Adipocyte (in vitro differentiated cells): ENCODE measurements around the gene TIMP2.
A peak's percentile ranks its signal among the peaks of the same experiment; 100 is the strongest.

ENCODE experiments used
- DNase-seq: peaks from one replicate; pipeline ENCODE4 v3.0.0-alpha.2; 2015; ENCODE audit warnings: low read depth
- H3K27me3 ChIP-seq: replicated peaks from 2 replicates; pipeline ENCODE4 v1.7.0; 2013; ENCODE audit warnings: mild to moderate bottlenecking, low read length, moderate library complexity; ENCODE audit not compliant: control insufficient read depth, insufficient read depth
- H3K36me3 ChIP-seq: 2 replicates; pipeline ENCODE4 v1.7.0; 2013; ENCODE audit warnings: low read length, mild to moderate bottlenecking, moderate library complexity; ENCODE audit not compliant: control insufficient read depth, insufficient read depth, severe bottlenecking
- H3K4me1 ChIP-seq: 2 replicates; pipeline ENCODE4 v1.7.0; 2013; ENCODE audit warnings: mild to moderate bottlenecking, low read length, moderate library complexity; ENCODE audit not compliant: control insufficient read depth, insufficient read depth
- H3K4me3 ChIP-seq: 2 replicates; pipeline ENCODE4 v1.7.0; 2013; ENCODE audit warnings: mild to moderate bottlenecking, low read length, moderate library complexity
- H3K9ac ChIP-seq: 2 replicates; pipeline ENCODE4 v1.7.0; 2013; ENCODE audit warnings: mild to moderate bottlenecking, low read length, moderate library complexity
- H3K9me3 ChIP-seq: 2 replicates; pipeline ENCODE4 v1.7.0; 2013; ENCODE audit warnings: mild to moderate bottlenecking, low read length, moderate library complexity; ENCODE audit not compliant: control insufficient read depth

TIMP2 gene

GRCh38 chr17:78855561-78856165, 69.5 kb downstream of the TIMP2 start:
- DNase-seq = no peak
- H3K9me3 ChIP-seq = no peaks in the 10 kb centered on the region

DNA sequence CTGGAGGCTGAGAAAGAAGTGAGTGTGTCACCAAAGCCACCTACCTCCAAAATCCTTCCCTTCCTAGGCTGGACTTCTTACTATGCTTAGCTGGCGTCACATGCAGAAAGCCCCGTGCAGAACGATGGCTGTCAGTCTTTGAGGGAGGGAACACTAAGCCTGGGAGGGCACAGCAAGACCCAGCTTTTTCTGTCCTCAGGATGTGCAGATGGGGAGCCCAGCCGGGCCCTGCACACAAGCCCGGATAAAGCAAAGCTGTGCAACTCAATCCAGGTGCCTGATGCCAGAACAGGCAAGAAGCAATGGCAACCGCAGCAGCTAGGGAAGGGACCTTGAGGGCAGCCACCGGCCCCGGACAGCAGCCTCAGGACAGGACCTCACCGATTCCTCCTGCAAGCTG, 70.7 kb downstream of the TIMP2 start:
- H3K4me1 ChIP-seq = no peaks in the 10 kb centered on the region
- H3K9ac ChIP-seq = no peak overlapping the region
- H3K27me3 ChIP-seq = no peaks in the 10 kb centered on the region
- H3K4me3 ChIP-seq = no peak overlapping the region
- no peaks in the 10 kb centered on the region for H3K9me3 ChIP-seq
- H3K36me3 ChIP-seq = peaks cover 52% of the 10 kb centered on the region
- no peak for DNase-seq

More at GRCh38 chr17:78855561-78856165, 69.5 kb downstream of the TIMP2 start:
- Histone ChIP-seq H3K27me3 (no peaks in the 10 kb centered on the region), H3K9ac (no peak overlapping the region), H3K4me1 (no peaks in the 10 kb centered on the region), H3K36me3 (peaks cover 59% of the 10 kb centered on the region), H3K4me3 (no peak overlapping the region)

DNA sequence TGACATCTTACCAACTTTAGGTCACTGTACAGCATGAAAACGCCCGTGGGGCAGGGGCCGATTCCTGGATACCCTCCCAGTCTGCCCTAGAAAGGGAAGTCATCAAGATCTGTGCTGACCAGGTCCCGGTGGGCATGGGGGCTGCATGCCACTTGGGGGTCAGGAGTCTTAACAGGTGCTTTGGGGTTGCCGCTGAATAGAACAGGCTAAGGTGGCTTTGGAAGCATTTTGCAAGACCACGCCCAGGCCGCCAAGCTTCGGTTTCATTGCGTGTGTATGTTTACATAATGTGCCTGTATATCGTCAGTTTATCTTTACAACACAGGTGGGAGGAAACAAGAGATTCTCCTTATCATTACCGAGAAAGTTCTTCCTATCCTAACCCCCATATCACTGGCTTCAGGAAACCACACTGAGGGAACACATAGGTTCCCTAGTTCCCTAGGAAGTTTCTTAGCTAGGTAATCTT, 71.2 kb downstream of the TIMP2 start:
- DNase-seq = no peak
- H3K27me3 ChIP-seq = no peaks in the 10 kb centered on the region
- peaks cover 50% of the 10 kb centered on the region for H3K36me3 ChIP-seq
- H3K4me3 ChIP-seq = no peak overlapping the region
- no peaks in the 10 kb centered on the region for H3K9me3 ChIP-seq
- no peak overlapping the region for H3K9ac ChIP-seq
- H3K4me1 ChIP-seq = no peaks in the 10 kb centered on the region

DNA sequence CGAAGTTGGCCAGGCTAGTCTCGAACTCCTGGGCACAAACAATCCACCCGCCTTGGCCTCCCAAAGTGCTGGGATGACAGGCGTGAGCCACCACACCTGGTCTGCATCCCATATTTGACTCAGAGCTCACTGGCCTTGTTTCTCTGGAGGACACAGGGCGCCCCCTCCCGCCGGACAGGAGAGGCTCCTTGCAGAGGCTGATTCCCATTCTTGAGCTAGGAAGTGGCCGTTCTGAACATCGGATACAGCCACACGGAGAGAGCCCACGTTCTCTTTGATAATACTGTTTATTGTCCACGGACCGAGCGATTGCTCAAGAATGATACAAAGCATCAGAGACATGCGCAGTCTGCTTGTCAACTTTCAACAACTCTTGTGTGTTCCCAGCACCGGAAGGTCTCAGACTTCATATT, 72.5 kb downstream of the TIMP2 start:
- H3K4me1 ChIP-seq = no peaks in the 10 kb centered on the region
- DNase-seq = no peak
- H3K9me3 ChIP-seq = no peaks in the 10 kb centered on the region
- H3K36me3 ChIP-seq = peaks cover 47% of the 10 kb centered on the region
- no peak overlapping the region for H3K9ac ChIP-seq
- H3K27me3 ChIP-seq = no peaks in the 10 kb centered on the region
- no peak overlapping the region for H3K4me3 ChIP-seq

DNA sequence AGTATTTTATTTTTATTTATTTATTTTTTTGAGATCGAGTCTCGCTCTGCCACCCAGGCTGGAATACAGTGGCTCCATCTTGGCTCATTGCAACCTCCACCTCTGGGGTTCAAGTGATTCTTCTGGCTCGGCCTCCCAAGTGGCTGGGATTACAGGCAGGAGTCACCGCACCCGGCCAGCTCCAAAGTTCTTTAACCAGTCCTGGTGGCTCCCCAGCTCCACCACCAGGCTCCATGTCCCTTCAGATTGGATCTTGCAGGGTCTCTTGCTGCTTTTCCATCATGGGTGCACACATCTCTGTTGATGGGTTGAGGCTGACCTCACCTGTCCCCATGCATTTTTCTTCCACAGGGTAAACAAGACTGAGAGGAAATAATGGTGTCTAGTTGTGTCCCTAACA, 76.2 kb downstream of the TIMP2 start:
- peaks cover 16% of the 10 kb centered on the region for H3K36me3 ChIP-seq
- no peaks in the 10 kb centered on the region for H3K9me3 ChIP-seq
- no peak overlapping the region for H3K4me3 ChIP-seq
- no peak overlapping the region for H3K9ac ChIP-seq
- DNase-seq = no peak
- H3K4me1 ChIP-seq = no peaks in the 10 kb centered on the region
- H3K27me3 ChIP-seq = no peaks in the 10 kb centered on the region

GRCh38 chr17:78847052-78847451, 78.1 kb downstream of the TIMP2 start:
- Histone ChIP-seq H3K9me3 (no peaks in the 10 kb centered on the region), H3K4me3 (no peak overlapping the region), H3K36me3 (no peaks in the 10 kb centered on the region), H3K4me1 (no peaks in the 10 kb centered on the region), H3K27me3 (no peaks in the 10 kb centered on the region), H3K9ac (no peak overlapping the region)
- no peak for DNase-seq

GRCh38 chr17:78844301-78845005, 80.7 kb downstream of the TIMP2 start:
- H3K9ac ChIP-seq = no peak overlapping the region
- H3K4me1 ChIP-seq = peaks cover 9% of the 10 kb centered on the region
- no peaks in the 10 kb centered on the region for H3K27me3 ChIP-seq
- DNase-seq = no peak
- H3K4me3 ChIP-seq = no peak overlapping the region
- no peaks in the 10 kb centered on the region for H3K9me3 ChIP-seq
- H3K36me3 ChIP-seq = no peaks in the 10 kb centered on the region

- peak; percentile 35 for DNase-seq
- no peaks in the 10 kb centered on the region for H3K27me3 ChIP-seq
- H3K4me1 ChIP-seq = peaks cover 21% of the 10 kb centered on the region
- H3K36me3 ChIP-seq = no peaks in the 10 kb centered on the region
- H3K9me3 ChIP-seq = no peaks in the 10 kb centered on the region
- H3K4me3 ChIP-seq = no peak overlapping the region
- H3K9ac ChIP-seq = no peak overlapping the region
These were observed 82.2 kb downstream of the TIMP2 start for GRCh38 chr17:78842881-78843565.

DNA sequence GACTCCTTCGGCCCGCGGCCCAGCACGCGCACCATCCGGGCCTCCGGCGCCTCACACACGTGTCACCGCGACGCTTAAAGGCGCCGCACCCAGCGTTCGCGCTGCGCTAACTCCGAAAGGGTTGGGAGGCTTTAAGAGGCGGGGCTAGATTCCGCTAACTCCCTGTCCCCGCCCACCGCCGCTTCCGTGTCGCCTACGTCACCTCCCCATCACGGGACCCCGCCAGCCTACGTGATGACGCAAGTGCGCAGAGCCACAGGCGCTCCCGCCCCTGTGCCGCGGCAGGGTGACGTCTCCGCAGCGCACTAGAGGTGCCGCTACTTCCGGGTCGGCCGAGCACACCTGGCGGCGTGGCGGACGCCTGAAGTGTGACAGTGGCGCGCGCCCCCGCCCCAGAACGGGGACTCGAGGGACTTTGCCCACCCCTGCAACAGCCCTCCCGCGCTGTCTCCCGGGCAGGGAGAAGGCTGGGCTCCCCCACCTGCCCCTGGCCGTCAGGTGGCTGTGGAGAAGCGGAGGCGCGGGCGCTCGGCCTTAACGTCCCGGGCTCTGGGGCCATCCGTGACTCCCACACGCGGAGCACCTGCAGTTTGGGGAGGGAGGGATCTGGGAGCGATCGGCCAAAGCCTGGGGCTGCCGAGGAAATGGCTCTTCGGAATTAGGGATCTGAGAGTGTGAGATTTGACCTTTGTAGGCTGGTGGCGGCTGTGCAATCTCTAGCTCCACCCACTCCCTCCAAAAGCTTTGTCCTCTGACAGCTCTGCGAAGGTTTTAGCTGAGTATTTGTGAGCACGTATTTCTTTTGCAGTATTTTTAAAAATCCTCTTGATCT, 84.2 kb downstream of the TIMP2 start, which contains the start of gene USP36:
TSS of gene USP36 (minus strand) at position 35 of the 832 bp plus-strand sequence. CDS start 4,451 bp downstream, outside the sequence.
- H3K4me3 ChIP-seq = peak within 1 kb of the TSS; percentile 91
- DNase-seq = peak; percentile 100
- no peaks in the 10 kb centered on the region for H3K27me3 ChIP-seq
- peaks cover 24% of the 10 kb centered on the region for H3K4me1 ChIP-seq
- no peaks in the 10 kb centered on the region for H3K9me3 ChIP-seq
- H3K36me3 ChIP-seq = peaks cover 18% of the 10 kb centered on the region
- peak within 1 kb of the TSS; percentile 91 for H3K9ac ChIP-seq

DNA sequence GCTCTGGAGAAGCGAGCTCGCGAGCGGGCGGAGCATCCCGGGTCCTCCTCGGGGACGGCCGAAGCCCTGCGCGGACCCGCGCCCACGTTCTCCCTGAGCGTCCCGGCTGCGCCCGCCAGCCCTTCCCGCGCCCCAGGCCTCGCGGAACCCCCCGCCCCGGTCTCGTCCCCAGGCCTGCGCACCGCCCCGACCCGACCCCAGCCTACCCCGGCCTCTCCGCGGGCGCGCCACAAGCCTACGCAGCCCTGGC, 84.7 kb downstream of the TIMP2 start:
- Histone ChIP-seq H3K9ac (peak overlapping the region; percentile 91), H3K4me3 (peak overlapping the region; percentile 91), H3K4me1 (peaks cover 24% of the 10 kb centered on the region), H3K36me3 (peaks cover 23% of the 10 kb centered on the region), H3K27me3 (no peaks in the 10 kb centered on the region), H3K9me3 (no peaks in the 10 kb centered on the region)
- DNase-seq = no peak
